HCT116 (cell line): ENCODE results near the gene MALRD1. TPM values are rescaled to one million over a fixed set of nuclear protein-coding genes. Genes with fewer than 3 reads are reported as not detected.

ENCODE experiments used
- ATAC-seq: fragments of 200-7000 bp; cut with Tn5 transposase; 2 replicates; pipeline ENCODE4 v1.9.1; 2020; ENCODE audit warnings: mild to moderate bottlenecking, moderate library complexity
- BruUV-seq: library from RNA; stranded (reverse); fragments of 400-500 nt; replicated peaks from 2 replicates; lab custom pipeline; 2021; lab: Mats Ljungman, UMichigan
- CTCF ChIA-PET: fragments of 300-600 bp; sonication (Branson Sonifier 250); formaldehyde crosslinking; loops from one replicate; lab custom pipeline; 2021; ENCODE audit warnings: antibody characterized with exemption; lab: Charles Lee
- POLR2A ChIA-PET: fragments of 300-600, 350-600 bp; sonication (Branson Sonifier 250); formaldehyde crosslinking; loops from one replicate; lab custom pipeline; 2021; ENCODE audit warnings: antibody characterized with exemption; lab: Charles Lee
- RAD21 ChIA-PET, 2 experiments: fragments of 300-600 bp; sonication (Branson Sonifier 250); formaldehyde crosslinking; loops; one replicate each; lab custom pipeline; 2023; ENCODE audit warnings: low total read pairs in 2 of 2; ENCODE audit not compliant: uncharacterized antibody in 2 of 2, unreplicated experiment in 2 of 2, low non-redundant PET in 1 of 2; lab: Charles Lee
- DNase-seq: peaks from one replicate; pipeline ENCODE4 v3.0.0-alpha.2; 2010; ENCODE audit warnings: low read depth, low spot score
- H2AFZ ChIP-seq: fragments of 200-600 bp; shearing (Covaris generic), sonication (generic); 2 replicates; pipeline ENCODE4 v1.6.1; 2017; ENCODE audit warnings: low read depth, mixed run types, mixed read lengths, antibody characterized with exemption, low read length; ENCODE audit not compliant: poor library complexity, severe bottlenecking
- H3K27ac ChIP-seq: 2 replicates; pipeline ENCODE4 v1.5.1; 2012; ENCODE audit warnings: low read depth, low read length
- H3K27me3 ChIP-seq: fragments of 200-600 bp; sonication (generic); 2 replicates; pipeline ENCODE4 v1.6.1; 2016; ENCODE audit warnings: mixed run types, low read length, mixed read lengths; ENCODE audit not compliant: insufficient read depth
- H3K36me3 ChIP-seq, 2 experiments: fragments of 200-500 bp in 1 of 2; fragments of 200-600 bp in 1 of 2; sonication (Bioruptor generic) in 1 of 2; sonication (generic) in 1 of 2; 2 replicates each; pipeline versions ENCODE4 v1.5.1 to v1.6.1; 2014 to 2016; ENCODE audit warnings: low read length in 2 of 2, inconsistent platforms in 1 of 2, mixed read lengths in 1 of 2, mixed run types in 1 of 2; ENCODE audit not compliant: insufficient read depth in 2 of 2, control insufficient read depth in 1 of 2
- H3K4me1 ChIP-seq, 2 experiments: fragments of 200-600 bp in 1 of 2; sonication (generic) in 1 of 2; 2 replicates each; pipeline versions ENCODE4 v1.5.1 to v1.6.1; 2012 to 2017; ENCODE audit warnings: low read length in 2 of 2, inconsistent platforms in 1 of 2, mild to moderate bottlenecking in 1 of 2, mixed read lengths in 1 of 2, mixed run types in 1 of 2, moderate library complexity in 1 of 2; ENCODE audit not compliant: insufficient read depth in 2 of 2, control insufficient read depth in 1 of 2
- H3K4me2 ChIP-seq: fragments of 200-600 bp; sonication (generic); 2 replicates; pipeline ENCODE4 v1.6.1; 2017; ENCODE audit warnings: mixed run types, low read length, mixed read lengths
- H3K4me3 ChIP-seq, 2 experiments: fragments of 200-600 bp in 1 of 2; sonication (generic) in 1 of 2; replicated peaks in 1 of 2; 2 replicates each; pipeline ENCODE4 v1.5.1; 2011 to 2016; ENCODE audit warnings: low read length in 2 of 2, control low read depth in 1 of 2, low read depth in 1 of 2, mild to moderate bottlenecking in 1 of 2, mixed read lengths in 1 of 2, mixed run types in 1 of 2
- H3K79me2 ChIP-seq: fragments of 200-600 bp; sonication (generic); 2 replicates; pipeline ENCODE4 v1.6.1; 2017; ENCODE audit warnings: mild to moderate bottlenecking, mixed run types, low read length, moderate library complexity, mixed read lengths; ENCODE audit not compliant: insufficient read depth
- H3K9ac ChIP-seq: fragments of 200-600 bp; sonication (generic); 2 replicates; pipeline ENCODE4 v1.6.1; 2016; ENCODE audit warnings: low read length, mixed read lengths
- H3K9me2 ChIP-seq: fragments of 200-600 bp; sonication (generic), shearing (Covaris generic); 2 replicates; pipeline ENCODE4 v1.6.1; 2017; ENCODE audit warnings: mixed run types, mild to moderate bottlenecking, moderate library complexity; ENCODE audit not compliant: insufficient read depth
- H3K9me3 ChIP-seq, 2 experiments: fragments of 200-500 bp in 1 of 2; fragments of 200-600 bp in 1 of 2; sonication (Bioruptor generic) in 1 of 2; sonication (generic) in 1 of 2; 2 replicates each; pipeline ENCODE4 v1.6.1; 2014 to 2017; ENCODE audit warnings: low read length in 2 of 2, mixed read lengths in 2 of 2, inconsistent platforms in 1 of 2, low read depth in 1 of 2, mild to moderate bottlenecking in 1 of 2, mixed run types in 1 of 2, moderate library complexity in 1 of 2; ENCODE audit not compliant: control insufficient read depth in 1 of 2, insufficient read depth in 1 of 2
- H4K20me1 ChIP-seq: fragments of 200-600 bp; sonication (generic), shearing (Covaris generic); 2 replicates; pipeline ENCODE4 v1.6.1; 2017; ENCODE audit warnings: mixed run types, mild to moderate bottlenecking, moderate library complexity; ENCODE audit not compliant: insufficient read depth
- ATF3 ChIP-seq: IDR thresholded peaks from 2 replicates; pipeline ENCODE4 v1.6.1; 2012
- CBX3 ChIP-seq: IDR thresholded peaks from 2 replicates; pipeline ENCODE4 v1.6.1; 2012; ENCODE audit warnings: low read depth
- CEBPB ChIP-seq: IDR thresholded peaks from 2 replicates; pipeline ENCODE4 v1.6.1; 2012; ENCODE audit warnings: low read depth
- CTCF ChIP-seq, 3 experiments: fragments of 200-600 bp in 1 of 3; sonication (generic) in 1 of 3; IDR thresholded peaks in 2 of 3; conservative IDR thresholded peaks in 1 of 3; 2 replicates each; pipeline ENCODE4 v1.5.1; 2012 to 2017; ENCODE audit warnings: low read depth in 2 of 3, low read length in 2 of 3, antibody characterized with exemption in 1 of 3, borderline replicate concordance in 1 of 3, control low read depth in 1 of 3, mild to moderate bottlenecking in 1 of 3, mixed read lengths in 1 of 3, mixed run types in 1 of 3, moderate library complexity in 1 of 3; ENCODE audit not compliant: insufficient read depth in 1 of 3
- EGR1 ChIP-seq: IDR thresholded peaks from 2 replicates; pipeline ENCODE4 v1.6.1; 2012; ENCODE audit warnings: low read depth
- ELF1 ChIP-seq: IDR thresholded peaks from 2 replicates; pipeline ENCODE4 v1.6.1; 2012; ENCODE audit warnings: low read depth, borderline replicate concordance
- EZH2 ChIP-seq: fragments of 200-600 bp; sonication (generic); IDR thresholded peaks from 2 replicates; pipeline ENCODE4 v1.6.1; 2017; ENCODE audit warnings: antibody characterized with exemption, mixed run types
- EZH2phosphoT487 ChIP-seq: fragments of 200-600 bp; IDR thresholded peaks from 2 replicates; pipeline ENCODE4 v1.6.1; 2018; ENCODE audit warnings: antibody characterized with exemption, borderline replicate concordance
- FOSL1 ChIP-seq: IDR thresholded peaks from 2 replicates; pipeline ENCODE4 v1.6.1; 2012; ENCODE audit warnings: low read depth
- JUND ChIP-seq: IDR thresholded peaks from 2 replicates; pipeline ENCODE4 v1.6.1; 2012
- MAX ChIP-seq: IDR thresholded peaks from 2 replicates; pipeline ENCODE4 v1.6.1; 2012
- POLR2AphosphoS5 ChIP-seq: IDR thresholded peaks from 2 replicates; pipeline ENCODE4 v1.6.1; 2011; ENCODE audit warnings: mild to moderate bottlenecking, low read depth, low read length, moderate library complexity
- RAD21 ChIP-seq: IDR thresholded peaks from 2 replicates; pipeline ENCODE4 v1.6.1; 2012; ENCODE audit warnings: low read depth, mild to moderate bottlenecking
- REST ChIP-seq: IDR thresholded peaks from 2 replicates; pipeline ENCODE4 v1.6.1; 2012; ENCODE audit warnings: low read depth
- SIN3A ChIP-seq: IDR thresholded peaks from 2 replicates; pipeline ENCODE4 v1.6.1; 2012; ENCODE audit warnings: low read depth
- SRF ChIP-seq: IDR thresholded peaks from 2 replicates; pipeline ENCODE4 v1.6.1; 2012; ENCODE audit warnings: low read depth
- TCF7L2 ChIP-seq: IDR thresholded peaks from 2 replicates; pipeline ENCODE4 v1.7.0; 2011; ENCODE audit warnings: borderline replicate concordance, inconsistent platforms; ENCODE audit not compliant: insufficient read depth, insufficient read length; ENCODE audit errors: extremely low read depth
- YY1 ChIP-seq: IDR thresholded peaks from 2 replicates; pipeline ENCODE4 v1.6.1; 2011; ENCODE audit warnings: low read length, low read depth, moderate library complexity, mild to moderate bottlenecking; ENCODE audit not compliant: insufficient replicate concordance; ENCODE audit errors: extremely low read depth
- ZBTB33 ChIP-seq: IDR thresholded peaks from 2 replicates; pipeline ENCODE4 v1.6.1; 2011; ENCODE audit warnings: mild to moderate bottlenecking, low read length, moderate library complexity; ENCODE audit not compliant: insufficient replicate concordance; ENCODE audit errors: extremely low read depth
- ZNF274 ChIP-seq: fragments of 200-500 bp; sonication (Bioruptor generic); IDR thresholded peaks from 2 replicates; pipeline ENCODE4 v1.6.1; 2014; ENCODE audit warnings: mild to moderate bottlenecking, low read depth, low read length, inconsistent platforms
- intact Hi-C: fragments of 100-400 bp; cut with micrococcal nuclease; formaldehyde crosslinking; loops from 2 replicates; pipeline ENCODE4 v1.10.0; 2022
- total RNA-seq: library from RNA; stranded (reverse); gene quantifications from one replicate; pipeline ENCODE4 v1.2.1, GENCODE V29; 2021; ENCODE audit not compliant: unreplicated experiment

MALRD1 gene
- total RNA-seq, 1 experiment from 2014 or later, result not detected

- H3K27ac ChIP-seq, result no peak overlapping the region
- H3K9me2 ChIP-seq, result no peaks in the 10 kb centered on the region
- no peak overlapping the region for H2AFZ ChIP-seq
- no peaks in the 10 kb centered on the region for H3K36me3 ChIP-seq
- H3K9ac ChIP-seq, result no peak overlapping the region
- intact Hi-C loops, result no loop called here
- RAD21 ChIA-PET, result no interaction called here
- POLR2A ChIA-PET, result no interaction called here
- no peak for DNase-seq
- H3K27me3 ChIP-seq, result no peaks in the 10 kb centered on the region
- H4K20me1 ChIP-seq, result no peaks in the 10 kb centered on the region
- TF ChIP-seq CEBPB (no peak), EGR1 (no peak), RAD21 (no peak), ELF1 (no peak), ATF3 (no peak), POLR2AphosphoS5 (no peak), SIN3A (no peak), SRF (no peak), MAX (no peak), CTCF (IDR thresholded peaks at IDR 0.05 in 2 of 3, conservative IDR thresholded peaks at IDR 0.05 in 1 of 3; ENCODE audit: borderline replicate concordance in 1 of 3, insufficient read depth in 1 of 3, low read depth in 2 of 3, low read length in 2 of 3) (no peak), EZH2 (no peak), YY1 (no peak), JUND (no peak), FOSL1 (no peak), CBX3 (no peak), REST (no peak), EZH2phosphoT487 (no peak), ZNF274 (no peak), TCF7L2 (no peak), ZBTB33 (no peak)
- TF ChIP-seq, all 23 proteins: peak for 0
- Histone ChIP-seq H3K79me2 (no peaks in the 10 kb centered on the region), H3K4me3 (no peak overlapping the region), H3K9me3 (peaks cover 12 to 14% of the 10 kb centered on the region in 2 experiments; a peak in 2 of 4 replicates), H3K4me1 (no peaks in the 10 kb centered on the region), H3K4me2 (no peak overlapping the region)
- ATAC-seq, result no peak
- CTCF ChIA-PET, result no interaction called here
- no TSS peak for BruUV-seq
Observed at GRCh38 chr10:19283786-19284185, 235.2 kb downstream of the MALRD1 start.
